Stimulated activated CD8-positive, alpha-beta memory T cell treated with anti-CD3 and anti-CD28 coated beads, Interleukin-15, amount 100 ng/mL, for 4 hours (primary cell): Measurements from ENCODE around the gene SND1.

Experiments
- DNase-seq, 2 donors: peaks; one replicate each; pipeline ENCODE4 v3.0.0-alpha.2; 2020; ENCODE audit warnings: low read depth in 2 of 2

The SND1 gene

GRCh38 chr7:127995156-127995880, 343.3 kb downstream of the SND1 start:
- no peak for DNase-seq

- no peak for DNase-seq
Measured at GRCh38 chr7:127995881-127996215, 343.9 kb downstream of the SND1 start.

- DNase-seq, result no peak
Measured at GRCh38 chr7:127996253-127997071, 344.5 kb downstream of the SND1 start.

GRCh38 chr7:127997226-127997922, 345.4 kb downstream of the SND1 start:
- no peak for DNase-seq

GRCh38 chr7:127998671-127999070, 346.7 kb downstream of the SND1 start:
- DNase-seq, result no peak

- DNase-seq, result no peak
Measured at GRCh38 chr7:128000048-128000447, 348.1 kb downstream of the SND1 start.

- no peak for DNase-seq
Measured at GRCh38 chr7:128000854-128001265, 348.9 kb downstream of the SND1 start.

GRCh38 chr7:128003167-128003566, 351.2 kb downstream of the SND1 start:
- DNase-seq, result no peak

GRCh38 chr7:128003787-128004186, 351.8 kb downstream of the SND1 start:
- no peak for DNase-seq

GRCh38 chr7:128004623-128005022, 352.6 kb downstream of the SND1 start:
- no peak for DNase-seq

GRCh38 chr7:128005117-128005516, 353.1 kb downstream of the SND1 start:
- no peak for DNase-seq

GRCh38 chr7:128005759-128006159, 353.8 kb downstream of the SND1 start:
- no peak for DNase-seq

GRCh38 chr7:128006550-128007302, 354.7 kb downstream of the SND1 start:
- no peak for DNase-seq

- DNase-seq, result no peak
Measured at GRCh38 chr7:128007303-128007680, 355.3 kb downstream of the SND1 start.

GRCh38 chr7:128008141-128008540, 356.1 kb downstream of the SND1 start:
- no peak for DNase-seq

- no peak for DNase-seq
Measured at GRCh38 chr7:128008744-128009143, 356.8 kb downstream of the SND1 start.

GRCh38 chr7:128010391-128011127, 358.6 kb downstream of the SND1 start:
- DNase-seq, result no peak

- DNase-seq, result no peak
Measured at GRCh38 chr7:128011131-128011661, 359.2 kb downstream of the SND1 start.

- DNase-seq, result no peak
Measured at GRCh38 chr7:128014811-128015210, 362.8 kb downstream of the SND1 start.

GRCh38 chr7:128017460-128017859, 365.5 kb downstream of the SND1 start:
- DNase-seq, result no peak
